HG03066 (cell line): ENCODE measurements around the gene PELI3.
A peak's percentile ranks its signal among the peaks of the same experiment; 100 is the strongest.
"Not testable (repeated sequence)": the region's sequence is repeated elsewhere in the genome, so short reads cannot be mapped to it uniquely, and the experiment has no call there.

Experiments used
- ATAC-seq: cut with Tn5 transposase; IDR thresholded peaks from one replicate; pipeline ENCODE4 v1.9.1; 2021; ENCODE audit warnings: low read depth; ENCODE audit not compliant: unreplicated experiment

PELI3 gene, protein sequence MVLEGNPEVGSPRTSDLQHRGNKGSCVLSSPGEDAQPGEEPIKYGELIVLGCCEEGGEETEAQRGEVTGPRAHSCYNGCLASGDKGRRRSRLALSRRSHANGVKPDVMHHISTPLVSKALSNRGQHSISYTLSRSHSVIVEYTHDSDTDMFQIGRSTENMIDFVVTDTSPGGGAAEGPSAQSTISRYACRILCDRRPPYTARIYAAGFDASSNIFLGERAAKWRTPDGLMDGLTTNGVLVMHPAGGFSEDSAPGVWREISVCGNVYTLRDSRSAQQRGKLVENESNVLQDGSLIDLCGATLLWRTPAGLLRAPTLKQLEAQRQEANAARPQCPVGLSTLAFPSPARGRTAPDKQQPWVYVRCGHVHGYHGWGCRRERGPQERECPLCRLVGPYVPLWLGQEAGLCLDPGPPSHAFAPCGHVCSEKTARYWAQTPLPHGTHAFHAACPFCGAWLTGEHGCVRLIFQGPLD

DNA sequence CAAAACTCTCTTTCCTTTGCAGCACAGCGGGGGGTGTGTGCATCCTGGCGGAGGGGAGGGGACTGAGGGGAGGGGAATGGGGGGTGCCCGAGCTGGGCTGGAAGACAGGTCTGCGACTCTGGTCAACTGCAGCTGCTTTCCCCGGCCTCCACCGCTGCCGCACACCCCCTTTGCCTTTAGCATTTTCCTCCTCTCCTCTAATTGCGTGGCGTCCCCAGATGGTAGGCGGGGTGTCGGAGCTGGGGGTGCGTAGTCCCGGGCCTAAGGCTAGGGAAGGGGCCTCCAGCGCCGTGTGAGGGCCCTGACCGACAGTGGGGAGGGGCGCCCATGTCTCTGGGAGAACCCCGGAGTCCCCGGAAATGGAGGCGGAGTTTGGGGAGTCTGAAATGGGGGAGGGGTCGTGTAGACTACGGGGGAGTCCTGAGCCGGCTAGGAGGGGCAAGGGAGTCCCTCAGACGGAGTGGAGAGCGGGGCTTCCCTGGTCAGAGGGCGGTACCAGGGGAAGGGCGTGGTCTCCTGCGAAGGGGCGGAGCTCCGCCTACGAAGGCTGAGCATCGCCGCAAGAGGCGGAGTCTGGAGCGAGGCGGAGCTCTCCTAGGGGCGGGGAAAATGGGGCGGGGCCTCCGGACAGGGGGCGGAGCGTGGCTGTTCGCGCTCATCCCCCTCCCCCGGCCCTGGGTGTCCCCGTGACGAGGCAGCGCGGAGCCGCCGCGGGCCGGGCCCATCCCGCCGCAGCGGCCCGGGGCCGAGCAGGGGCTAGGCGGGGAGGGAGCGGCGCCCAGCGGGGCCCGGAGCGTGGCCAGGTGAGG, at the start of gene PELI3:
TSS of gene PELI3 (plus strand) at position 681 of the 809 bp plus-strand sequence. CDS start 1,224 bp downstream, outside the sequence.
- ATAC-seq, result peak; percentile 74

DNA sequence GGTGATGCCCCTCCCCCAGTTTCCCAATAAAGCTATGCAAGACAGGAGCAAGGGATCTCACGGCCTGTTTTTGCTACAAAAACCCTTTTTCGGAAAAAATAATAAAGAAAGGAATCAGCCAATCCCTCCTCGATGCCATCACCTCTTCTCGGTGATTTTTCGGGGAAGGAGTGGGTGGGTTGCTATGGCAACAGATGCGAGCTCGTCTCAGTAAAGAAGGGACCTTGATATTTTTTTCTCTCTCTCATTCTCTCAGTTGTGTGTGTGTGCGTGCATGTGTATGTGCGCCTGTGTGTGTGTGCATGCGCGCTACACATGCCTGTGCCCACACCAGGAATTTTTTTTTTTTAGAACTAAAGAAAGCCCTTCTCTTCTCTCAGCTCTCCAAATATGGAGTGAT, 49.7 kb upstream of the PELI3 start:
- no peak for ATAC-seq

DNA sequence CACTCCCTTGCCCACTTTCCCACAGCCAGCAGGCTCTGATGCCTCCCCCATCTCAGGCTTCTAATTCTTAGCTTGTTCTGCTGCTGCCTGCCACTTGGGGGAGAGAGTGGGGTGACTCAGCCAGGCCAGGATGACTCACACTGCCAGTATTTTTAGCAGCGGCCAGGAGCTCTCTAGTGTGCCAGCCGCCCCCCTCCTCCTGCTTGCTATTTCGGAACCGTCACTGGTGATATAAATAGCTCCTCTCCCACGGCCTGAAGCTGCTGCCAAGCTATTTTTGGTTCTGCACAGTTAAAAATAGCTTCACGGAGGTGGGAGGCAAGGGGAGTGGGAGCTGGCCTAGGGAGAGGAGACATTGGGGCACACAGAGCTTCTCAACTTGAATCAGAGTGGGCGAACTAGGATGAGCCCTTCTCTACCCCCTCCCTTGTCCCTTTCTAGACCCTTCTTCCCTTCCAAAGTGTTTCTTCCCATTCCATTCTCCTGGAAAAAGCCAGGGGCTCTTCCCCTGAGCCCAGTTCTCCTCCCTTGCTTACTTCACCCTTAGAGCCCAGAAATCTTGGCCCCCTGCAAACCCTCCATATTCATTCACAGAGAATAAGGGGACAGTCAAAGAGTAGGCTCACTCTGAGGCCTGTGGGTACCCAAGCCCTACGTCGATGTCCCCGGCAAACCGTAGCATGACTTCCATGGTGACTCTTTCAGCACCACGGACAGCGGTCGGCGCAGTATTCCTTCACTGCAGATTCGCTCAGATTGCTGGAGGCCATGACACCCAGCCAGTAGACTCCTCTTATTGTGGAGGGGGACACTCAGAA, 48.3 kb upstream of the PELI3 start:
- ATAC-seq, result no peak

DNA sequence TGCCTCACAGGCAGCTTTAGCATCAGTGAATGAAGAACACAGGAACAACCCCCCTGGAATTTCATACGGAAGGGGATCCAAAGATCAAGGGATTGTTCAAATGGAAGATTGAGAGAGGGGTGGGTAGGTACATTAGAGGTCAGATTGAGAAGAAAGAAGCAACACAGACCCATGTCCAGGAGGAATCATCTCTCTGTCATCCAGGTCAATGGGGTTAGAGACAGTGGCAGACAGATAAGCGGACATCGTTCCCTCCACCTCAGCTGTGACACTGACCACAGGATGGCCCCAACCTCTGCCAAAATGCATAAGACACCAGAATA, 47.8 kb upstream of the PELI3 start:
- no peak for ATAC-seq

DNA sequence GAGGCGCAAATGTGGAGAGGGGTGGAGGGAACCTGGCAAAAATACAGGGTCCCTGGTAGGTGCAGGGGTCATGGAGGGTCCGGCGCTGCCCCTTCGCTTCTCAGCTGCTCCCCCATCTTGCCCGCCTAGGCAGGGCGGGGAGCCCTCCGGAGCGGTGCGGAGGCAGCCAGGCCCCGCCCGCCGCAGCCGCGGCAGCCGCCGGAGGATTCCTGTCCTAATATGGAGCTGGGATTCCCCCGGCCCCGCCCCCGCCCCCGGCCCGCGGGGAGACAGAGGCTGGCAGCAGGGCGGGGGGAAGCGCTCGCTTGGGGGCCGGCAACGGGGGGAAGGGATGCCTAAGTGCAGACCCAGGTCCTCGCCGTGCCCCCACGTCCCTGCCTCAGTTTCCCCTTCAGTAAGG, 46.9 kb upstream of the PELI3 start:
- no peak for ATAC-seq

DNA sequence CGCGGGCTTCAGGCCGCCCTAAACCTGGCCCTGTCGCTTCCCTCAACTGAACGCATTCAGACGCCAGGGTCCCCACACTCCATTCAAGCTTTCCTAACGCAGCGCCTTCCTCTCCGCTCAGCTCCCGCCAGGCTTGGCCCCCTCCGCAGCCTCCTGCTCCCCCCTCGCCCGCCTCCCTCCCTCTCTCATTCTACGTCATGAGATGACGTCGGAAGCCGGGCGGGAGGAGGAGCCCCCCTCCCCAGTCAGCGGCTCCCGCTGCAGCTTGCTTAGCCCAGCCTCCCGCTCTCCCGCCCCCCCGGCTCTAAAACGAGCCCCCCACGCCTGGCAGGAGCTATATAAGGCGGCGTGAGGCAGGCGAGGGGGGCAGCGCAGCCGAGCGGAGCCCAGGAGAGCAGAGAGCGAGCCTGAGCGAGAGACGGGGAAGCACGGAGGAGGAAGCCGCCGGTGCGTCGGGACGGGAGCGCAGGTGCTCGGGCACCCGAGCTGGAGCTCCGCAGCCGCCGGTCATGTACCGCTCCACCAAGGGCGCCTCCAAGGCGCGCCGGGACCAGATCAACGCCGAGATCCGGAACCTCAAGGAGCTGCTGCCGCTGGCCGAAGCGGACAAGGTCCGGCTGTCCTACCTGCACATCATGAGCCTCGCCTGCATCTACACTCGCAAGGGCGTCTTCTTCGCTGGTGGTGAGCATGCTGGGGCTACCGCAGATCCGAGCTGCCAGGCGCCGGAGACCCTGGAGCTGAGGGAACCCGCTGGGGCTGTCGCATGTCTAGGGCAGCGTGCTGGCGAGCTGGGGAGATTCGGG, 45.8 kb upstream of the PELI3 start, which contains the start of gene NPAS4:
TSS of gene NPAS4 (plus strand) at position 365 of the 806 bp plus-strand sequence. CDS start at position 510, 145 bp downstream.
- ATAC-seq, result no peak

DNA sequence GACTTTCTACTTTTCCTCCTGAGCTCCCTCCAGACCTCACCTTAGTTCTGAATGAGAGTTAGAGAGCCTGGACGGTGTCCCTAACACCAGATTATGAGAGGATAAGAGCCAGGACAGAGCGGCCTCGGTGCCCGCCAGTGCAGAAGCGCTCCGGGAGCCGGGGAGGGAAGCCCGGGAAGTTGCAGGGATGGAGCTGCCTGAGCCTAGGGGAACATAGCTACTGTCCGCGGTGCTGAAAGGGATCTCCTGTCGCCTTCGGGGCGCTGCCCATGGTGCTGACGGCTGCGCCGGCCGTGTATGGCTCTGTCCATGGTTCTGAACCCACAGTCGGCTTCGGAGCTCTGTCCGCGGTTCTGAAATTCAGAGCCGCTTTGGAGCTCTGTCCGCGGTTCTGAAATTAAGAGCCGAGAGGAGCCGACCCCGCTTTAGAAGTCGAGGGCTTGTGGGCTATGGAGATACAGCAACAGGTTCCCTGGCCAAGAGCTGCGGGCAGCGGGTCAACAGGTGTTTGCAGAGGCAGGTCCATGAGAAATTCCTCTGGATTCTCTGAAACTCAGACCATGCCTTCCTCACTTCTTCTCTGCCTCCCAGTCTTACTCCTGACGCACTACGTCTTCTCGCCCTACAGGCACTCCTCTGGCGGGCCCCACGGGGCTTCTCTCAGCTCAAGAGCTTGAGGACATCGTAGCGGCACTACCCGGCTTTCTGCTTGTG, 45.1 kb upstream of the PELI3 start:
- peak; percentile 56 for ATAC-seq

DNA sequence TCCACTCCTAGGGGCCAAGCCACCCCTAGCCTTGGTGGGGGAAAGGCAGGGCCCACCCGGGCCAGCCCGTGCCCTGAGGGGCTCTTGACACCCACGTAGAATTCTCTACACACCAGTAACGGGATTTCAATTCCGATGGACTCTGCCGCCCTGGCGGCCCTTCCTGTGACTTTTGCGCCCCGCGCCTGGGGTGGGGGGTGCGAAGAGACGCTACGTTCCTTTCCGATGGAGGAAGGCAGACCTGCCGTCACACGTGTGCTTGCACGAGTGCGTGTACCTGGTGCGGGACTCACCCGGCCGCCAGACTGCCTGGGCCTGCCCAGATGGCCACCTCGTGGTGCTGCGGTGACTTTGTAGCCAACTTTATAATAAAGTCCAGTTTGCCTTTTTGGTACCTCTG, 40.4 kb upstream of the PELI3 start:
- no peak for ATAC-seq

DNA sequence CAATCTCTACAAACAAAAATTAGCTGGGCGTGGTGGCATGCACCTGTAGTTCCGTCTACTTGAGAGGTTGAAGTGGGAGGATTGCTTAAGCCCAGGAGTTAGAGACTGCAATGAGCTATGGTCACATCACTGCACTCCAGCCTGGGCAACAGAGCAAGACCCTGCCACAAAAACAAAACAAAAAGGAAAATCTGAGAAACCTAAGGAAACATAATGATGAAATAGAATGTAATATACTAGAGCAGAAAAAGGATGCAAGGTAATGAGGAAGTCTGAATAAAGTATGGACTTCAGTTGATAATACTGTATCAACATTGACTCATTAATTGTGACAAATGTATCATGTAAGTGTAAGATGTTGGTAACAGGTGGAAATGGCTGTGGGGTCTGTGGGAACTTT, 37.8 kb upstream of the PELI3 start:
- no peak for ATAC-seq

DNA sequence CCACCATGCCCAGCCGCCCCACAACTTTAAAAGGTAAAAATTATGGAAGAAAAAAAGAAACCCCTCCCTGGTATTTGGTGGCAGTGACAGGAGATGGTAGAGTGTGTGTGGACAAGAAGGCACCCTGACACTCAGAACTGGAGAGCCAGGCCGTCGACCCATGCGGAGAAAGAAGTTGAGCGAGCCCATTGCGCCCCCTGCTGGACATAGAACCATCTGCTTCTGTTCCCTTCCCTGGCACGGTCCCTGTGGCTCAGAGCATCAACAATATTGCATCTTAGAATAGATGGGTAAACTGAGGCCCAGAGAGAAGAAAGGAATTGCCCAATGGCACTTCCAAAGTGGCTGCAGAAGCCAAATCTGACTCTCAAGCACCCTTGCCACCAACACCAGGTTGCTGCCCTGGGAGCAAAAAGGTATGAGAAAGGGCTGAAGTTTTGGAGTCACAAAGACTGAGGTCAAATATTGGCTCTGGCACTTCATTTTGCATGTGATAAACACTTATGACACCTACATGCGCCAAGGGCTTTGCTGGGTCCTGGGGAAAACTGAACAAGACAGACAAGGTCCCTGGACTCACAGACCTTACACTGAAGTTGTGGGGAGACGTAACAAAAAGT, 36.6 kb upstream of the PELI3 start:
- no peak for ATAC-seq

DNA sequence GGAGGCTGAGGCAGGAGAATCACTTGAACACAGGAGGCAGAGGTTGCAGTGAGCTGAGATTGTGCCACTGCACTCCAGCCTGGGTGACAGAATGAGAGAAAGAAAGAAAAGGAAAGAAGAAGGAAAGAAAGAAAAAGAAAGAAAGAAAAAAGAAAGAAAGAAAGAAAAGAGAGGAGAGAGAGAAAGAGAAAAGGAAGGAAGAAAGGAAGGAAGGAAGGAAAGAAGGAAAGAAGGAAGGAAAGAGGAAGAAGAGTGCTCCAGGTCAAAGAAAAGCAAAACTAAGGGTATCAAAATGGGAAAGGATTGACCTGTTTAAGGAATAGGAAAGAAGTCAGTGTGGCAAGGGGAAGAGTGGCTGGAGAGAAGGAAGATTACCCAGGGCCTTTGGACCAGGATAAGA, 35.4 kb upstream of the PELI3 start:
- not testable (repeated sequence) for ATAC-seq

DNA sequence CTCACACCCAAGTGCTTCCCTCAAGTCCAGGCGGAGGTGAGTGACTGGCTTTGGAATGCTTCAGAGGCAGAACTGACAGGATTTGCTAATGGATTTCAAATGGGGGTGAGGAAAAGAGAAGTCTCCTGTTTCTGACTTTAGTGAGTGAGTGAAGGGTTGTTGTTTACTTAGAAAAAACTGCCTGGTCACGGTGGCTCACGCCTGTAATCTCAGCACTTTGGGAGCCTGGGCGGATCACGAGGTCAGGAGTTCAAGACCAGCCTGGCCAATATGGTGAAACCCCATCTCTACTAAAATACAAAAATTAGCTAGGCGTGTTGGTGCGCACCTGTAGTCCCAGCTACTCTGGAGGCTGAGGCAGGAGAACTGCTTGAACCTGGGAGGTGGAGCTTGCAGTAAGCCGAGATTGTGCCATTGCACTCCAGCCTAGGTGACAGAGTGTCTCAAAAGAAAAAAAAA, 34.8 kb upstream of the PELI3 start:
- ATAC-seq, result not testable (repeated sequence)

DNA sequence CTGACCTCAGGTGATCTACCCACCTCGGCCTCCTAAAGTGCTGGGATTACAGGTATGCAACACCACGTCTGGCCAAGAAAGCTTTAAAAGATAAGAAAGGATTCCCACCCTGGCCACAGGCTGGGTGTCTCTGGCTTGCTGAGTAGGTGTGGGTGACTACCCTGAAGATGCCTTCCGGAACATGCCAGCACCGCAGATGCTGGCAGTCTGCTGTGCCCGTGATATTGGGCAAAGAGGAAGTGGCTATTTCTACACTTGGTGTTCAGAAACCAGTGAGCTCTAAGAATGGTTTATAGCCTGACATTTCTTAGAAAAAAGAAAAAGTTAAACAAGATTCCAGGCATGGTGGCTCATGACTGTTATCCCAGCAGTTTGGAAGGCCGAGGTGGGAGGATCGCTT, 34.1 kb upstream of the PELI3 start:
- ATAC-seq, result no peak

DNA sequence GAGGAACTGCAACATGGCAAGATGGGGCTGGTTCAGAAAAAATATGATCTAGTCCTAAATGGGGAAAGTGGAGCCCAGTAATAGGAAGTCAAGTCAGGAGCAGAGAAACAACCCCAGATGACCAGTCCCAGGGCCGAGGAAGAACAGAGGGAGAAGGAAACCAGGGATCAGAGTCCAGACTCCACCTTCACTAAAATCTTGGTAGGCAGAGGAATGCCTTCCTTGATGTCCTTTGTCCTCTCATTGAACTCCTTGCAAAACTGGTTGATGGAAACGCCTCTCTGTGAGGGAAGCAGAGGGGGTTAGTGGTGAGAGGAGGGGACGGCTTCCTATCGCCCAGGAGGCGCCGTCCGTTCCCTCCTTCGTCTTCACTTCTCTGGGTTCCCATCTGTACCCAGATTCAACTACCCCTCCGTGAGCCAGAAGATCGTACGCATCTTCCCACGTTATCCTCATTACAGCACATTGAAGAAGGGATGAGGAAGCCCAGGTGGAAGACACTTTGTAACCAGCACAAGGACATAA, 28.7 kb upstream of the PELI3 start:
- no peak for ATAC-seq

DNA sequence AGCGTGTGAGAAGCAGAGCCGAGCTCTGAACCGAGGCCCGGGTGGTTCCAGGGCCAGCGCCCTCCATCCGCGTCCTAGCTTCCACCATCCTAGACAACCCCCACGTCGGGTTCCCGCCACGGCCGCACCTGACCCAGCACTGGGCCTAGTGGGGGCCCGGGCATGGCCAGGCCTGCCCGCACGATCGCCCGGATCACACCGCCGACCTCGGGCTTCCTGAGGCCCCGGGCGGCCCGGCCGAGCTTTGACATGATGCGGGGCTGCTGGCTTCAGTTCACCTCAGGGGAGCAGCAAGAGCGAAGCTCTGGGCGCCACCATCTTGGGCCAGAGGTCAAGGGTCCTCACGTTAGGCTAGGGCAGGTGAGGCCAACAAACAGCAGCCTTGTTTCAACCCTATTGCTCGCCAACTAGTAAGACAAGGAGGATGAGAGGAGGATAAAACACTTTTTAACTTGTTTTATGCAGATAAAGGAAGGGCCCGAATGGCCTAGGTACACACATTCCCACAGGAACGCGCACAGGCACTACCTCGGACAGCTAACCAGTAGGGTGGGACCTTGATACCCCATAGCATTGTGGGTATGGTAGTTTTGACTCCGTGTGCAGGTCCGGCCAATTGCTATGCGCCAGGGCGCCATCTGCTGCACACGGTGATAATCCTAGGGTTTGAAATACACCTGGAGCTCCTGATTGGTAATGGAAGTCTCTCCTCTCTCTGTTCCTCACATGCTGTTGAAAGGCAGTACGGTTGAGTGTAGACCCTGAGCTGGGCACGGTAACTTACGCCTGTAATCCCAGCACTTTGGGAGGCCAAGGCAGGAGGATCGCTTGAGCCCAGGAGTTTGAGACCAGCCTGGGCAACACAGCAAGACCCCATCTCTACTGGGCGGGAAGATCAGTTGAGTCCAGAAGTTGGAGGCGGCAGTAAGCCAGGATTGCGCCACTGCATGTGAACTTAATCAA, 27.9 kb upstream of the PELI3 start, which contains the start of gene MRPL11:
TSS of gene MRPL11 (minus strand) at position 345 of the 963 bp plus-strand sequence. CDS start at position 251, 94 bp downstream.
- peak; percentile 96 for ATAC-seq

DNA sequence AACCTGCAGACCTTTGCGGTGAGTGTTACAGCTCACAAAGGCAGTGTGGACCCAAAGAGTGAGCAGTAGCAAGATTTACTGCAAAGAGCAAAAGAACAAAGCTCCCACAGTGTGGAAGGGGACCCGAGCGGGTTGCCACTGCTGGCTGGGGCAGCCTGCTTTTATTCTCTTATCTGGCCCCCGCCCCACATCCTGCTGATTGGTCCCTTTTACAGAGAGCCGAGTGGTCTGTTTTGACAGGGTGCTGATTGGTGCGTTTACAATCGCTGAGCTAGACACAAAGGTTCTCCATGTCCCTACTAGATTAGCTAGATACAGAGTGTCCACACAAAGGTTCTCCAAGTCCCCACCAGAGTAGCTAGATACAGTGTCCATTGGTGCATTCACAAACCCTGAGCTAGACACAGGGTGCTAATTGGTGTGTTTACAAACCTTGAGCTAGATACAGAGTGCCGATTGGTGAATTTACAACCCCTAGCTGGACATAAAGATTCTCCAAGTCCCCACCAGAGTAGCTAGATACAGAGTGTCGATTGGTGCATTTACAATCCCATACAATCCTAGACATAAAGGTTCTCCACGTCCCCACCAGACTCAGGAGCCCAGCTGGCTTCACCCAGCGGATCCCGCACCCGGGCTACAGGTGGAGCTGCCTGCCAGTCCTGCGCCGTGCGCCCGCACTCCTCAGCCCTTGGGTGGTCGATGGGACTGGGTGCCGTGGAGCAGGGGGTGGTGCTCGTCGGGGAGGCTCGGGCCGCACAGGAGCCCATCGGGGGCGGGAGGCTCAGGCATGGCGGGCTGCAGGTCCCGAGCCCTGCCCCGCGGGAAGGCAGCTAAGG, 26.4 kb upstream of the PELI3 start:
- ATAC-seq, result not testable (repeated sequence)
